Activated T-cell treated with anti-CD3 and anti-CD28 coated beads for 48 hours (primary cell): ENCODE results near the gene PGK2.

Experiments used
- DNase-seq: peaks from one replicate; pipeline ENCODE4 v3.0.0-alpha.2; 2020; ENCODE audit warnings: low read depth

PGK2 gene

GRCh38 chr6:49736017-49736508, 51.0 kb downstream of the PGK2 start:
- no peak for DNase-seq
